ENCODE measurements around the gene CACNB1.

- TF ChIP-seq POLR2A (IDR thresholded peaks at IDR 0.05) (no peak), CTCF (IDR thresholded peaks at IDR 0.05) (no peak), POLR2AphosphoS5 (IDR thresholded peaks at IDR 0.05) (no peak), EP300 (IDR thresholded peaks at IDR 0.05) (no peak)
Measured at GRCh38 chr17:39227364-39227919, 30.0 kb upstream of the CACNB1 start.
